Measurements from ENCODE around the gene KRT74. TPM values are rescaled to one million over a fixed set of nuclear protein-coding genes. Genes with fewer than 3 reads are reported as not detected.

KRT74 gene
- total RNA-seq, 1 donor from 2014 or later, result not detected

GRCh38 chr12:52539821-52540173 is 33.8 kb downstream of the KRT74 start:
- no peak for TF ChIP-seq CTCF (IDR thresholded peaks at IDR 0.05; ENCODE audit: unreplicated experiment)
- H3K4me1 Mint-ChIP-seq (ENCODE audit: unreplicated experiment), result no peaks in the 10 kb centered on the region
- H3K36me3 Mint-ChIP-seq (ENCODE audit: low read depth, unreplicated experiment), result no peaks in the 10 kb centered on the region
- no peak for DNase-seq (ENCODE audit: low spot score)
- H3K9me3 Mint-ChIP-seq (ENCODE audit: unreplicated experiment), result no peaks in the 10 kb centered on the region
- no peak overlapping the region for H3K4me3 Mint-ChIP-seq (ENCODE audit: unreplicated experiment)
- H3K27me3 Mint-ChIP-seq (ENCODE audit: unreplicated experiment), result no peaks in the 10 kb centered on the region
- H3K27ac Mint-ChIP-seq (ENCODE audit: unreplicated experiment), result no peak overlapping the region

GRCh38 chr12:52539083-52539820 is 34.4 kb downstream of the KRT74 start:
- TF ChIP-seq CTCF (IDR thresholded peaks at IDR 0.05; ENCODE audit: unreplicated experiment), result no peak
- Mint-ChIP-seq H3K9me3 (ENCODE audit: unreplicated experiment) (no peaks in the 10 kb centered on the region), H3K36me3 (ENCODE audit: low read depth, unreplicated experiment) (no peaks in the 10 kb centered on the region), H3K4me1 (ENCODE audit: unreplicated experiment) (no peaks in the 10 kb centered on the region), H3K4me3 (ENCODE audit: unreplicated experiment) (no peak overlapping the region), H3K27ac (ENCODE audit: unreplicated experiment) (no peak overlapping the region), H3K27me3 (ENCODE audit: unreplicated experiment) (no peaks in the 10 kb centered on the region)
- no peak for DNase-seq (ENCODE audit: low spot score)

GRCh38 chr12:52537101-52537500 is 36.5 kb downstream of the KRT74 start:
- Mint-ChIP-seq H3K27me3 (ENCODE audit: unreplicated experiment) (peaks cover 1% of the 10 kb centered on the region), H3K4me1 (ENCODE audit: unreplicated experiment) (no peaks in the 10 kb centered on the region), H3K9me3 (ENCODE audit: unreplicated experiment) (no peaks in the 10 kb centered on the region), H3K4me3 (ENCODE audit: unreplicated experiment) (no peak overlapping the region), H3K36me3 (ENCODE audit: low read depth, unreplicated experiment) (no peaks in the 10 kb centered on the region), H3K27ac (ENCODE audit: unreplicated experiment) (no peak overlapping the region)
- no peak for TF ChIP-seq CTCF (IDR thresholded peaks at IDR 0.05; ENCODE audit: unreplicated experiment)
- DNase-seq (ENCODE audit: low spot score), result no peak

- Mint-ChIP-seq H3K27me3 (ENCODE audit: unreplicated experiment) (peaks cover 1% of the 10 kb centered on the region), H3K9me3 (ENCODE audit: unreplicated experiment) (no peaks in the 10 kb centered on the region), H3K36me3 (ENCODE audit: low read depth, unreplicated experiment) (no peaks in the 10 kb centered on the region), H3K4me1 (ENCODE audit: unreplicated experiment) (no peaks in the 10 kb centered on the region), H3K4me3 (ENCODE audit: unreplicated experiment) (no peak overlapping the region), H3K27ac (ENCODE audit: unreplicated experiment) (no peak overlapping the region)
- TF ChIP-seq CTCF (IDR thresholded peaks at IDR 0.05; ENCODE audit: unreplicated experiment), result no peak
- no peak for DNase-seq (ENCODE audit: low spot score)
Measured at GRCh38 chr12:52535574-52535973, 38.1 kb downstream of the KRT74 start.

- DNase-seq (ENCODE audit: low spot score), result no peak
- H3K27ac Mint-ChIP-seq (ENCODE audit: unreplicated experiment), result no peak overlapping the region
- no peaks in the 10 kb centered on the region for H3K36me3 Mint-ChIP-seq (ENCODE audit: low read depth, unreplicated experiment)
- TF ChIP-seq CTCF (IDR thresholded peaks at IDR 0.05; ENCODE audit: unreplicated experiment), result no peak
- no peak overlapping the region for H3K4me3 Mint-ChIP-seq (ENCODE audit: unreplicated experiment)
- no peaks in the 10 kb centered on the region for H3K4me1 Mint-ChIP-seq (ENCODE audit: unreplicated experiment)
- no peaks in the 10 kb centered on the region for H3K9me3 Mint-ChIP-seq (ENCODE audit: unreplicated experiment)
- H3K27me3 Mint-ChIP-seq (ENCODE audit: unreplicated experiment), result peaks cover 1% of the 10 kb centered on the region
Measured at GRCh38 chr12:52534482-52534881, 39.2 kb downstream of the KRT74 start.

Data from endothelial cell (in vitro differentiated cells).